ENCODE data around the gene WDR5B.

- TF ChIP-seq CTCF (IDR thresholded peaks at IDR 0.05), result peak in 1 of 2 donors; percentile 62
- no peak for TF ChIP-seq EP300 (IDR thresholded peaks at IDR 0.05)
- TF ChIP-seq POLR2A (IDR thresholded peaks at IDR 0.05), result peak in 1 of 2 donors; percentile 79
- TF ChIP-seq POLR2AphosphoS5 (IDR thresholded peaks at IDR 0.05), result peak in 2 of 3 donors; percentile 78 to 93
Measured at GRCh38 chr3:122383771-122384697, 31.8 kb downstream of the WDR5B start, which contains the start of gene FAM162A.
